Measurements from ENCODE around the gene SMTNL2. TPM values are rescaled to one million over a fixed set of nuclear protein-coding genes. Genes with fewer than 3 reads are reported as not detected.

The SMTNL2 gene
- total and polyA plus RNA-seq, 2 of the 4 experiments (the other 2 are of a cell fraction), result not detected

DNA sequence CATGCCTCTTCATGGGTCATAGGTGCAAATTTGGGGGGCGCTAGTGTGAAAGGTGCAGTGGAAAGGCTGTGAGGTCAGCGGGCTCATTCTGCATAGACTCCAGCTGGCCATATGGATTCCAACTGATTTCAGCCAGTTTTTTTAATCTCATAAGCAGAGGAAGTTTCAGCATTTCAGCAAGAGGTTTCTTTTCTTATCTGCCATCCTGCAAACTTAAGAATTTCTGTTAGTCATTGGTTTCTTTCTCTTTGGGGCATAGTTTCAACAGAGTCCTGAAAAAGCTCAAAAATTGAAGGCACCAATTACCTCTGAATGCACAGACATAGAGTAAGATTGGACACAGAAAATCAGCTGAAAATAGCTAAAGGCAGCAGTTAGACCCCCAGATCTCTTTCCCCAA is 73.3 kb downstream of the SMTNL2 start:
- H2BK120ac ChIP-seq (ENCODE audit: low read depth, low read length), result no peak overlapping the region
- intact Hi-C loops (cut with micrococcal nuclease) (no loop called here), in situ Hi-C loops (cut with MboI; ENCODE audit: low sequenced_read_pairs) (no loop called here), dilution Hi-C loops (cut with HindIII; ENCODE audit: low sequenced_read_pairs, unreplicated experiment) (no loop called here)
- no peaks in the 10 kb centered on the region for H4K20me1 ChIP-seq (ENCODE audit: insufficient read depth, low read length)
- TF ChIP-seq, protein P1, sequence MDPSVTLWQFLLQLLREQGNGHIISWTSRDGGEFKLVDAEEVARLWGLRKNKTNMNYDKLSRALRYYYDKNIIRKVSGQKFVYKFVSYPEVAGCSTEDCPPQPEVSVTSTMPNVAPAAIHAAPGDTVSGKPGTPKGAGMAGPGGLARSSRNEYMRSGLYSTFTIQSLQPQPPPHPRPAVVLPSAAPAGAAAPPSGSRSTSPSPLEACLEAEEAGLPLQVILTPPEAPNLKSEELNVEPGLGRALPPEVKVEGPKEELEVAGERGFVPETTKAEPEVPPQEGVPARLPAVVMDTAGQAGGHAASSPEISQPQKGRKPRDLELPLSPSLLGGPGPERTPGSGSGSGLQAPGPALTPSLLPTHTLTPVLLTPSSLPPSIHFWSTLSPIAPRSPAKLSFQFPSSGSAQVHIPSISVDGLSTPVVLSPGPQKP (IDR thresholded peaks at IDR 0.05; ENCODE audit: borderline replicate concordance, low read depth, low read length), result no peak
- TF ChIP-seq, protein P2, sequence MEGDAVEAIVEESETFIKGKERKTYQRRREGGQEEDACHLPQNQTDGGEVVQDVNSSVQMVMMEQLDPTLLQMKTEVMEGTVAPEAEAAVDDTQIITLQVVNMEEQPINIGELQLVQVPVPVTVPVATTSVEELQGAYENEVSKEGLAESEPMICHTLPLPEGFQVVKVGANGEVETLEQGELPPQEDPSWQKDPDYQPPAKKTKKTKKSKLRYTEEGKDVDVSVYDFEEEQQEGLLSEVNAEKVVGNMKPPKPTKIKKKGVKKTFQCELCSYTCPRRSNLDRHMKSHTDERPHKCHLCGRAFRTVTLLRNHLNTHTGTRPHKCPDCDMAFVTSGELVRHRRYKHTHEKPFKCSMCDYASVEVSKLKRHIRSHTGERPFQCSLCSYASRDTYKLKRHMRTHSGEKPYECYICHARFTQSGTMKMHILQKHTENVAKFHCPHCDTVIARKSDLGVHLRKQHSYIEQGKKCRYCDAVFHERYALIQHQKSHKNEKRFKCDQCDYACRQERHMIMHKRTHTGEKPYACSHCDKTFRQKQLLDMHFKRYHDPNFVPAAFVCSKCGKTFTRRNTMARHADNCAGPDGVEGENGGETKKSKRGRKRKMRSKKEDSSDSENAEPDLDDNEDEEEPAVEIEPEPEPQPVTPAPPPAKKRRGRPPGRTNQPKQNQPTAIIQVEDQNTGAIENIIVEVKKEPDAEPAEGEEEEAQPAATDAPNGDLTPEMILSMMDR (conservative IDR thresholded peaks at IDR 0.05; ENCODE audit: low read depth, low read length), result no peak
- TF ChIP-seq SMC3 (IDR thresholded peaks at IDR 0.05; ENCODE audit: low read depth, low read length) (no peak), MAFK (IDR thresholded peaks at IDR 0.05; ENCODE audit: low read depth, low read length) (no peak), MAZ (IDR thresholded peaks at IDR 0.05; ENCODE audit: borderline replicate concordance, low read depth, low read length) (no peak), RCOR1 (IDR thresholded peaks at IDR 0.05; ENCODE audit: insufficient replicate concordance, low read length) (no peak), CEBPB (IDR thresholded peaks at IDR 0.05; ENCODE audit: low read depth, low read length) (no peak), RFX5 (IDR thresholded peaks at IDR 0.05; ENCODE audit: low read depth, low read length) (no peak), CHD1 (IDR thresholded peaks at IDR 0.05; ENCODE audit: low read depth, low read length) (no peak), FOS (IDR thresholded peaks at IDR 0.05; ENCODE audit: low read depth, low read length) (no peak), BHLHE40 (IDR thresholded peaks at IDR 0.05; ENCODE audit: low read depth, low read length) (no peak), MXI1 (IDR thresholded peaks at IDR 0.05; ENCODE audit: borderline replicate concordance, low read depth, low read length) (no peak), RAD21 (IDR thresholded peaks at IDR 0.05; ENCODE audit: low read length) (no peak), POLR2A (IDR thresholded peaks at IDR 0.05; ENCODE audit: low read depth, low read length) (no peak), NFE2L2 (IDR thresholded peaks at IDR 0.05; ENCODE audit: low read depth, low read length) (no peak)
- TF ChIP-seq, protein P3, sequence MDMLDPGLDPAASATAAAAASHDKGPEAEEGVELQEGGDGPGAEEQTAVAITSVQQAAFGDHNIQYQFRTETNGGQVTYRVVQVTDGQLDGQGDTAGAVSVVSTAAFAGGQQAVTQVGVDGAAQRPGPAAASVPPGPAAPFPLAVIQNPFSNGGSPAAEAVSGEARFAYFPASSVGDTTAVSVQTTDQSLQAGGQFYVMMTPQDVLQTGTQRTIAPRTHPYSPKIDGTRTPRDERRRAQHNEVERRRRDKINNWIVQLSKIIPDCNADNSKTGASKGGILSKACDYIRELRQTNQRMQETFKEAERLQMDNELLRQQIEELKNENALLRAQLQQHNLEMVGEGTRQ (IDR thresholded peaks at IDR 0.05; ENCODE audit: low read depth, low read length), result no peak
- no peak overlapping the region for H4K91ac ChIP-seq (ENCODE audit: insufficient read depth, low read depth, low read length)
- no peaks in the 10 kb centered on the region for H3K9me3 ChIP-seq (ENCODE audit: control insufficient read depth, insufficient read depth, low read length)
- H4K8ac ChIP-seq (ENCODE audit: low read depth in 2 of 2, low read length in 2 of 2), result no peak overlapping the region
- no peak overlapping the region for H4K5ac ChIP-seq (ENCODE audit: low read depth, low read length)
- H3K18ac ChIP-seq (ENCODE audit: low read depth, low read length), result no peak overlapping the region
- ChIA-PET CTCF (no interaction called here), POLR2A (ENCODE audit: unreplicated experiment) (no interaction called here)
- no TSS peak for BruUV-seq (replicated peaks)
- H3K23ac ChIP-seq (ENCODE audit: low read depth, low read length), result no peak overlapping the region
- H3K36me3 ChIP-seq (ENCODE audit: control insufficient read depth, insufficient read depth, low read length), result no peaks in the 10 kb centered on the region
- peaks cover 3% of the 10 kb centered on the region for H3K27me3 ChIP-seq (ENCODE audit: control insufficient read depth, insufficient read depth, low read length)
- H3K4me1 ChIP-seq (ENCODE audit: control insufficient read depth, insufficient read depth, low read length), result no peaks in the 10 kb centered on the region
- H2AFZ ChIP-seq (replicated peaks; ENCODE audit: low read length, poor library complexity), result no peak overlapping the region
- H2BK5ac ChIP-seq (ENCODE audit: low read depth, low read length, poor library complexity, severe bottlenecking), result no peak overlapping the region
- H3K9me1 ChIP-seq (ENCODE audit: insufficient read depth, low read length), result no peaks in the 10 kb centered on the region
- no peak overlapping the region for H2AK9ac ChIP-seq (replicated peaks; ENCODE audit: low read depth, low read length, poor library complexity)
- no peak overlapping the region for H3K27ac ChIP-seq (ENCODE audit: insufficient read depth, low read length)
- H2BK15ac ChIP-seq (ENCODE audit: low read depth, low read length), result no peak overlapping the region
- no peak overlapping the region for H2BK20ac ChIP-seq (ENCODE audit: low read depth, low read length)
- DNase-seq (peak; percentile 25), ATAC-seq (ENCODE audit: low read depth) (peak; percentile 47)
- no peak overlapping the region for H3K4ac ChIP-seq (ENCODE audit: low read depth, low read length)
- H3K79me1 ChIP-seq (ENCODE audit: low read depth in 1 of 2, low read length in 2 of 2), result no peaks in the 10 kb centered on the region
- no peak overlapping the region for H2AK5ac ChIP-seq (ENCODE audit: low read depth, low read length)
- no CpG with 5 or more reads among the region's 2 CpGs for WGBS, 2 experiments (ENCODE audit: extremely low coverage in 2 of 2, insufficient read length in 1 of 2)
- H3K9ac ChIP-seq (ENCODE audit: low read depth, low read length), result no peak overlapping the region
- H3K14ac ChIP-seq (replicated peaks; ENCODE audit: low read depth, low read length), result no peak overlapping the region
- no peak overlapping the region for H3K56ac ChIP-seq (ENCODE audit: extremely low read depth, insufficient read depth, low read length)
- no peak overlapping the region for H3K4me2 ChIP-seq (ENCODE audit: low read depth, low read length)
- no peak overlapping the region for H3K4me3 ChIP-seq (ENCODE audit: insufficient read depth, low read depth, low read length)

Data from IMR-90 (cell line).